DOHH2 (cell line): Measurements from ENCODE around the gene EPS15.

Experiments
- H3F3A ChIP-seq: fragments of 200-600 bp; sonication (generic), shearing (Covaris generic); 2 replicates; pipeline ENCODE4 v1.6.0; 2016; ENCODE audit warnings: antibody characterized with exemption, mild to moderate bottlenecking; ENCODE audit not compliant: control insufficient read depth, insufficient read depth
- H3K27ac ChIP-seq: fragments of 200-600 bp; sonication (generic); 2 replicates; pipeline ENCODE4 v1.5.1; 2014; ENCODE audit warnings: low read depth, mild to moderate bottlenecking, low read length, moderate library complexity
- H3K27me3 ChIP-seq: fragments of 200-600 bp; sonication (generic); 2 replicates; pipeline ENCODE4 v1.6.1; 2014; ENCODE audit warnings: mild to moderate bottlenecking, low read length, mixed read lengths; ENCODE audit not compliant: control insufficient read depth
- H3K36me3 ChIP-seq: fragments of 200-600 bp; sonication (generic); 2 replicates; pipeline ENCODE4 v1.6.1; 2014; ENCODE audit warnings: mild to moderate bottlenecking, low read length, moderate library complexity, mixed read lengths; ENCODE audit not compliant: control insufficient read depth
- H3K4me1 ChIP-seq: fragments of 200-600 bp; sonication (generic); 2 replicates; pipeline ENCODE4 v1.6.1; 2014; ENCODE audit warnings: mild to moderate bottlenecking, low read length, mixed read lengths; ENCODE audit not compliant: control insufficient read depth
- H3K4me2 ChIP-seq: fragments of 200-600 bp; sonication (generic); 2 replicates; pipeline ENCODE4 v1.6.0; 2014; ENCODE audit warnings: mild to moderate bottlenecking, low read length, moderate library complexity
- H3K4me3 ChIP-seq: fragments of 200-600 bp; sonication (generic); 2 replicates; pipeline ENCODE4 v1.5.1; 2014; ENCODE audit warnings: mild to moderate bottlenecking, low read length, mixed read lengths
- H3K79me2 ChIP-seq: fragments of 200-600 bp; sonication (generic); 2 replicates; pipeline ENCODE4 v1.6.1; 2014; ENCODE audit warnings: mild to moderate bottlenecking, low read length, mixed read lengths; ENCODE audit not compliant: control insufficient read depth
- H3K9me2 ChIP-seq: fragments of 200-600 bp; sonication (generic); replicated peaks from 2 replicates; pipeline ENCODE4 v1.6.1; 2014; ENCODE audit warnings: mild to moderate bottlenecking, low read length, mixed read lengths; ENCODE audit not compliant: control insufficient read depth
- H3K9me3 ChIP-seq: fragments of 200-600 bp; sonication (generic); 2 replicates; pipeline ENCODE4 v1.6.1; 2014; ENCODE audit warnings: antibody characterized with exemption, low read length, mixed read lengths; ENCODE audit not compliant: control insufficient read depth, insufficient read depth
- H4K20me1 ChIP-seq: fragments of 200-600 bp; sonication (generic); 2 replicates; pipeline ENCODE4 v1.6.0; 2014; ENCODE audit warnings: low read depth, mild to moderate bottlenecking, antibody characterized with exemption, low read length, moderate library complexity; ENCODE audit not compliant: control insufficient read depth, insufficient read depth
- EZH2phosphoT487 ChIP-seq: fragments of 200-600 bp; sonication (generic); IDR thresholded peaks from 2 replicates; pipeline ENCODE4 v1.6.1; 2017; ENCODE audit warnings: borderline replicate concordance, mild to moderate bottlenecking, antibody characterized with exemption, low read length, moderate library complexity, mixed read lengths
- TF ChIP-seq, protein P1 (sequence below): fragments of 200-600 bp; sonication (generic); IDR thresholded peaks from one replicate; pipeline ENCODE4 v1.5.1; 2014; ENCODE audit warnings: antibody characterized with exemption, mild to moderate bottlenecking, low read depth, low read length; ENCODE audit not compliant: poor library complexity, severe bottlenecking

EPS15 gene

DNA sequence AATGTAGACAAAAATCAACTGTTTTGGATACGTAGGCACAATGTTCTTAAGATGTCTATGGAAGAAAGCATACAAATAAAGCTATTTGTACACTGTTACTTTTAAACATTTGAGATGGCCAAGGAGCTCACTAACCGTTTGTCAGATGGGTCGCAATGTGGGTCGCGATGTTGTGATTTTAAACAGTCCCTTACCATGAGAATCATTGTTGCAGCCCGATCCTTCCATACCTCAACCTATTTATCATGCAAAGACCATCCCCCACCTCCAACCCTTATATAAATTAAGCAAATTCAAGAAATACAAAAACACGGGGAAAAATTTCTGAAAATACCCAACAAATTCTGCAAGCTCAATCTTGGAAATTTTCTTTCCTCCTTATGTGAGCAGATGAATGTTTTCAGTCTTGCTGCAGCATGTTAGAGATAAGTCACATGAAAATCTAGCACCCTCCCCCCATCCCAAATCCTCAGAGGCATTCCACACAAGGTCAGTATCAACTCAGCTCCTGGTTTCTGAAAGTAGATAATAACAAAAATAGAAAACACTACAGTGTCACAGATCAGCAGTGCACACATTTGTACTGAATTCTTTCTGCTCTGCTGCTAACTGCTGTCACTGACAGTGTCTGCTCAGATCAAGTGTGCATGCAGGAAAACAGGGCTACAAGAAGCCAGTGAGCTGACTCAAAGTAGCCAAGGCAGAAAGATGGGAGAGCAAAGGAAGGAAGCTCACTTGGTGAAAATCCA lies 95.8 kb downstream of the EPS15 start:
- TF ChIP-seq EZH2phosphoT487: no peak
- TF ChIP-seq, protein P1, sequence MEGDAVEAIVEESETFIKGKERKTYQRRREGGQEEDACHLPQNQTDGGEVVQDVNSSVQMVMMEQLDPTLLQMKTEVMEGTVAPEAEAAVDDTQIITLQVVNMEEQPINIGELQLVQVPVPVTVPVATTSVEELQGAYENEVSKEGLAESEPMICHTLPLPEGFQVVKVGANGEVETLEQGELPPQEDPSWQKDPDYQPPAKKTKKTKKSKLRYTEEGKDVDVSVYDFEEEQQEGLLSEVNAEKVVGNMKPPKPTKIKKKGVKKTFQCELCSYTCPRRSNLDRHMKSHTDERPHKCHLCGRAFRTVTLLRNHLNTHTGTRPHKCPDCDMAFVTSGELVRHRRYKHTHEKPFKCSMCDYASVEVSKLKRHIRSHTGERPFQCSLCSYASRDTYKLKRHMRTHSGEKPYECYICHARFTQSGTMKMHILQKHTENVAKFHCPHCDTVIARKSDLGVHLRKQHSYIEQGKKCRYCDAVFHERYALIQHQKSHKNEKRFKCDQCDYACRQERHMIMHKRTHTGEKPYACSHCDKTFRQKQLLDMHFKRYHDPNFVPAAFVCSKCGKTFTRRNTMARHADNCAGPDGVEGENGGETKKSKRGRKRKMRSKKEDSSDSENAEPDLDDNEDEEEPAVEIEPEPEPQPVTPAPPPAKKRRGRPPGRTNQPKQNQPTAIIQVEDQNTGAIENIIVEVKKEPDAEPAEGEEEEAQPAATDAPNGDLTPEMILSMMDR: no peak
- no peak overlapping the region for H3K4me2 ChIP-seq
- no peaks in the 10 kb centered on the region for H3K27me3 ChIP-seq
- H3K4me1 ChIP-seq: no peaks in the 10 kb centered on the region
- H3F3A ChIP-seq: 0 out of 2 replicates have a peak, but pooled peaks cover 3% of the 10 kb centered on the region
- H3K79me2 ChIP-seq: no peaks in the 10 kb centered on the region
- H3K9me2 ChIP-seq: no peaks in the 10 kb centered on the region
- H3K36me3 ChIP-seq: peaks cover 68% of the 10 kb centered on the region
- no peaks in the 10 kb centered on the region for H3K9me3 ChIP-seq
- no peaks in the 10 kb centered on the region for H4K20me1 ChIP-seq
- H3K27ac ChIP-seq: no peak overlapping the region
- no peak overlapping the region for H3K4me3 ChIP-seq

- Histone ChIP-seq H3K27ac (no peak overlapping the region), H3K36me3 (peaks cover 75% of the 10 kb centered on the region), H3K27me3 (no peaks in the 10 kb centered on the region), H4K20me1 (no peaks in the 10 kb centered on the region), H3K9me2 (no peaks in the 10 kb centered on the region), H3K9me3 (no peaks in the 10 kb centered on the region), H3K79me2 (no peaks in the 10 kb centered on the region), H3F3A (0 out of 2 replicates have a peak, but pooled peaks cover 3% of the 10 kb centered on the region), H3K4me3 (no peak overlapping the region), H3K4me2 (no peak overlapping the region), H3K4me1 (no peaks in the 10 kb centered on the region)
- TF ChIP-seq, protein P1: no peak
- TF ChIP-seq EZH2phosphoT487: no peak
Measured at GRCh38 chr1:51422367-51423072, 96.5 kb downstream of the EPS15 start.

GRCh38 chr1:51421964-51422363 lies 97.1 kb downstream of the EPS15 start:
- no peak overlapping the region for H3K27ac ChIP-seq
- TF ChIP-seq EZH2phosphoT487: no peak
- TF ChIP-seq, protein P1: no peak

More at GRCh38 chr1:51421964-51422363, 97.1 kb downstream of the EPS15 start:
- Histone ChIP-seq H3K4me3 (no peak overlapping the region), H4K20me1 (no peaks in the 10 kb centered on the region), H3K9me2 (no peaks in the 10 kb centered on the region), H3K4me2 (no peak overlapping the region), H3K9me3 (no peaks in the 10 kb centered on the region), H3K27me3 (no peaks in the 10 kb centered on the region), H3K79me2 (no peaks in the 10 kb centered on the region), H3F3A (0 out of 2 replicates have a peak, but pooled peaks cover 2% of the 10 kb centered on the region), H3K4me1 (no peaks in the 10 kb centered on the region), H3K36me3 (peaks cover 74% of the 10 kb centered on the region)
